Ureter (tissue), 1 donor: Measurements from ENCODE around the gene PRSS56. TPM values are rescaled to one million over a fixed set of nuclear protein-coding genes. Genes with fewer than 3 reads are reported as not detected.

ENCODE experiments used
- DNase-seq: peaks from one replicate; pipeline ENCODE4 v3.0.0-alpha.2; 2020; ENCODE audit warnings: low spot score
- total RNA-seq: library from RNA; stranded (reverse); gene quantifications from one replicate; pipeline ENCODE4 v1.2.4, GENCODE V29; 2023
- donor health status: DM: yes; HTN: yes; CAD: no.

The PRSS56 gene
- total RNA-seq, 1 donor from 2014 or later: not detected

DNA sequence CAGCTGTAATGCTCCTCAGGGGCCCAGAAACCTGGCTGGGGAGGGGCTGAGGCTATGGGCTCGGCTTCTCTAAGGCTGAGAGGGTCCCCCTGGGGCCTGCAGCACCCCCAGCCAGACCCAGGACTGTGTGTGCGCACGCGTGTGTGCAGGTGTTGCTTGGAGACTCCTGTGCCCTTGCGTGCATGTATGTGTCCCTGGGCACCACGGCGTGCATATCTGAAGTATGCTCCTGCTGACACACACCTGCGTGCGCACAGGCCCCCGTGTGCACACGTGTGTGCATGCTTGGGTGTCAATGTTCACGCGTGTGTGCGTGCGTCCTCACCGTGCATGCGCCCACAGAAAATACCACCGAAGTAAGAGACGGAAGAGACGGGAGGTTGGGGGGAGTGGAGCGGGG is 17.7 kb upstream of the PRSS56 start:
- DNase-seq: no peak

DNA sequence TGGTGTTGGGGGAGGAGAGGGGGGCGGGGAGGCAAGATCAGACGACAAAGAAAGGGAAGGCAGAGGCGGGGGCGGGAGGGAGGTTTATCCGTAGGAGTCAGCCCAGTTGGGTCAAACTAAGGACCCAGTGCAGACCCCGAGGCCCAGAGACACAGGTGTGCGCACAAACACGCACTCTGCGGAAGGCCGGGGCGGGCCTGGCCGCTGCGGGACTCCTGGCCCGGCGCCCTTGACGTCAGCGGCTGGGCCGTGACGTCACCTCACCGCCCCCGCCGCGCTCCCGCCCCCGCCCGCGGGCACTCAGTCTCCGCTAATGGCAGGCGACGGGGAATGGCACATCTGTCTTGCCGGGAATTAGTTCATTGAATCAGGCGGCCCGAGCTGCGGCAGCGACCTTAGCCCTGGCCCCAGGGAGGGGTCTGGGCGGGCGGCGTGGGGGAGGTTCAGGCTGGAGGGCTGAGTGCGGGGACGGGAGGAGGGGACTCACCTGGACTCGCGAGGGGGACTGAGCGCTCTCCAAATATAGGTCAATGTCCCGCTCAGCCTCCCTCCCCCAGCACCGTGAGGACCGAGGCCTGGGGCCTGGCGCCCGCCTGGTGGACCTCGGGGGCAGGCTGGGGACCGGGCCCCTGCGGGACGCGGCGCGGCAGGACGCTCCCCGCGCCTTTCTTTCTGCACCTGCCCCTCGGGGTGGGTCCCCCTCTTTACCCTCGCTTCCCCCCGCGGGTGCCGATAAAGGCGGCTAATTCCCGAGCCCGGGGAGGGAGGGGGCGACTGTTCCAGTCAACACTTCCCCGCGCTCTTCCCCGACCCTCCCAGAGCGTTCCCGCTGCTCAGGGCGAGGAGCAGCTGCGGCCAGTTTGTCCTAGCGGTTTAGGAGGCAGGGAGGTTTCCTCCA is 17.0 kb upstream of the PRSS56 start:
- no peak for DNase-seq

GRCh38 chr2:232503809-232504323 is 16.3 kb upstream of the PRSS56 start:
- DNase-seq: no peak

DNA sequence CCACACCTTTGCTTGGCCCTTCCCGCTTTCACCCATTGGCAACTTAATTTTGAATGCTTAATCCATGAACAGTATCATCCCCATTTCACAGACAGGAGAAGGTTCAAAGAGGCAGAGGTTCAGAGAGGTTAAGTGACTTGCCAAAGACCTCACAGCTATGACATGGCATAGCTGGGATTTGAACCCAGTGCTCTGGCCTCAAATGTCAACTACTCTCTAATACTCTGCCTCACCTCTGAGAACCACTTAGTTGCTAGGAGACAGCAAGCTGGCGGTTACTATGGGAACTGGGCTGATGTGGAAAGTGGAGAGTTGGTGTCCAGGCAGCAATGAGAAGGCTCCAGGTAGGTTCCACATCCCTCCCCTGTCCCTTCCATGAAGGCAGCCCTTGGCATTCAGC is 15.8 kb upstream of the PRSS56 start:
- no peak for DNase-seq

DNA sequence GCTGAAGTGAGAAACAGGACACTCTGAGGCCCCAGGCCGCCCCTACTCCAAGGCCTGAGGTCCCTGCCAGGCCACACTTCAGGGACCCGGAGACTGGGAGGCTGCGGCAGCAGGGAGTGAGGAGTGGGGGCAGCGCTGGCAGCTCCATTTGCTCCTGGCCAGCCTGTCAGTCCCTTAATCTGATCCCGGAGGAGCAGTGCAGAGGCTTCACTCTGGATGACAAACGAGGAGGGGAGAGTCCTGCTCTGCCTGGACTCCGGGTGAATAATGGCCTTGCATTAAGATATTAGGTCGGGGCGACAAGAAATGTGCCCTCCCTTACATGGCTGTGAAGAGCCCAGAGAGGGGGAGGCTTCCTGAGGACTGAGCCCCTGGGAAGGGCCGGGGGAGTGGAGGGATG is 14.3 kb upstream of the PRSS56 start:
- no peak for DNase-seq

GRCh38 chr2:232506709-232507108 is 13.5 kb upstream of the PRSS56 start:
- DNase-seq: no peak

DNA sequence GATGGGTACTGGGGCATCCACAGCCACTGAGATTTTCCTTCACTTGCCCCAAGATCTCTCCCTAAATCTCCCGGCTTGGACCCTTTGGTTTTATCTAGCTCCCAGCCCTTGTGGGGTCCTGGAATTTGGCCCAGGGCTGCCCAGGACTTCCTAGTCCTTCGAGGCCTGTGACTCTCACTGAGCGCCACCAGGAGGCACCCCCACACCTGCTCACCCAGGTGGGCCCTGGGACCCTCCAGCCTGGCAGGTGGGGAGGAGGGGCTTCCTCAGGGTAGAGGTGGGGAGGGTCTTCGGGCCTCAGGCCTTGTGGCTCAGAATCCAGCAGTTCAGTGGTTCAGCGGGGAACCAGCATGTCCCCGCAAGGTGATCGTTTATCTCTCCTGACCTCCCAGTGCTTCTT is 11.9 kb upstream of the PRSS56 start:
- no peak for DNase-seq

DNA sequence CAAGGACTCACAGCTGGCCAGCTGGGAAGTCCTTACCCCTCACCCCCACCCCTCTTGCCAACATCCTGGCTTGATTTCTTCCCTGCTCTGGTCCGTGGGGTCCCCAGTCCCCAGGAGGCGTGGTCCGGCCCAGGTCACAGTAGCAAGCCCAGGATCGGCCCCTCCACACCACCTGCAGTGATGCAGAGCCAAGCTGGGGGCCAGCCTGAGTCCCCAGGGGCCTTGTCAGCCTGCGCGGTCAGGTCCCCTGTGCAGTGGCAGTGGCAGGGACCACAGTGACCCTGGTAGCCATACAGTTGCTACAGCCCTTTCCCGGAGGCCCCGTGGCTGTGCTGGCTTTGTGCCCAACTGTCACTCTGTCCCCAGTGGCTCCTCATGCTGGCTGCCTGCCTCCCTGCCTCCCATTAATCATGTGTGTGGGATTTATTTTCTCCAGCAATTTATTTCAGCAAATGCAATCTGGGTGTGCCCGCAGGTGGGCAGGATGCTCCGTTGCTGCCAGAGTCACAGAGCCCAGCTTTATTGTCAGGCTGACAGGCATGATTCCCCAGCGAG is 8.8 kb upstream of the PRSS56 start:
- no peak for DNase-seq

DNA sequence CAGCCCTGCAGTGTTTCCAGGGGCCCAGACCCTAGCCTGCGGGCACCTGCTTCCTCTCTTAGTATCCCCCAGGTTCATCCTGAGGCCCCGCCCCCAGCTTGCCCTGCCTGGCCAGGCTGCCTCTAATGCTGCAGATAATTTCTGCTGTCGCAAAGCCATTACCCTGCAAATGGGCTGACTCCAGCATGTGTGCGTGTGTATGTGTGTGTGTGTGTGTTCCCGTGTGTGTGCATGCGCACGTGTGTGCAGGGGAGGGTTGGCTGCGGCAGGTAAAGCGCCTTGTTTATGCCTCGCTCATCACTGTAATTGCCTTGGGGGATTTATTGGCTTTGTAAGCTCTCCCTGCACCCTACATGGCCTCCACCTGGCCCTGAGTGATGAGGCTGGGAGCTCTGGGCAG is 7.6 kb upstream of the PRSS56 start:
- no peak for DNase-seq

DNA sequence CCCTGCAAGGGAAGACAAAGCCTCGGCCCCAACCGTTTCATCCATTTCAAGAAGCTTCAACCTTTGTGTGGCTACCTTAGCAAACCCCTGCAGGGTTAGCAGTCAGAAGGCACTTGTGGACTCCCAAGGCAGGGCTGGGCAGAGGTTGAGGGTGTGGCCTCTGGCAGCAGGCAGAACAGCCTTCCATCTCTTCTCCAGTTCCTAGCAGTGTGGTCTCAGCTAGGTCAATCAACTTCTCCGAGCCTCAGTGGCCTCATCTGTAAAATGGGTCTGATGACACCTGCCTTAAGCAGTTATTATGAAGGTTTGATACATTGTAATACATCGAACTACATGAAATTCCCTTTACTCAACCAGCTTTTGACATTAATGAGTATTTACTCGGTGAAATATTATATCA is 6.8 kb upstream of the PRSS56 start:
- no peak for DNase-seq

- DNase-seq: no peak
These were observed 4.5 kb upstream of the PRSS56 start for GRCh38 chr2:232515639-232516038.

DNA sequence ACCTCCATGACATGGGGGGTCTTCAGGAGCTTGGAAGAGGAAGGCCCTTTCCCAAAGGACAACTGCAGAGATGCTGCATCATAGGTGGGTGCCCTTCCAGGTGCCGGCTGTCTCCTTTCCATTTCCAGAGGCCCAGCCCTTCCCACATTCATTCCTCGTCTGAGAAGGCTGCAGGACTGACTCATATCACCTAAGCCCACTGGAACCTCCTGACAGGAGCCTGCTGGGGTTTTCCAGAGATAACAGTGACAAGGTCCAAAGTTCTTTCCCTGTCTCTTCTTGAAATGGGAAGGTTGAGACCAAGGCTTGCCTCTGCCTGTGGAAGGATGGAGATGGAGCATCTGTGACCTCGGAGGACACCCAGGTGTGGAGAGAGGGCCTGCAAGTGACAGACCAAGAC is 3.6 kb upstream of the PRSS56 start:
- no peak for DNase-seq

- DNase-seq: no peak
These were observed 1.3 kb upstream of the PRSS56 start for GRCh38 chr2:232518844-232519243.

DNA sequence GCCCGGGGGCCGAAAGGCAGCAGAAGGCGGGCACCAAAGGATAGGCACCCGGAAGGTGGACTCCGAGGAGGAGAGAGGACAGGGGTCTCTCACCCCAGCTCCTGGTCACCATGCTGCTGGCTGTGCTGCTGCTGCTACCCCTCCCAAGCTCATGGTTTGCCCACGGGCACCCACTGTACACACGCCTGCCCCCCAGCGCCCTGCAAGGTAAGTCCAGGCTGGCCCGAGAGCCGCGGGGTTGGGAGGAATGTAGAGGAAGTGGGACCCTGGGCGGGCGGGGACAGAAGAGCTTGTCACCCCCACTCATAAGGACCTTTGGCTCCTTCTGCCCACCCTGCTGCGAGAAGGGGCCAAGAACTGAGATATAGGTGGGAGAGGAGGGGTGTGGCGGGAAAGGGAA is 301 bp downstream of the PRSS56 start:
- DNase-seq: no peak

GRCh38 chr2:232521098-232521497 is 910 bp downstream of the PRSS56 start:
- no peak for DNase-seq

DNA sequence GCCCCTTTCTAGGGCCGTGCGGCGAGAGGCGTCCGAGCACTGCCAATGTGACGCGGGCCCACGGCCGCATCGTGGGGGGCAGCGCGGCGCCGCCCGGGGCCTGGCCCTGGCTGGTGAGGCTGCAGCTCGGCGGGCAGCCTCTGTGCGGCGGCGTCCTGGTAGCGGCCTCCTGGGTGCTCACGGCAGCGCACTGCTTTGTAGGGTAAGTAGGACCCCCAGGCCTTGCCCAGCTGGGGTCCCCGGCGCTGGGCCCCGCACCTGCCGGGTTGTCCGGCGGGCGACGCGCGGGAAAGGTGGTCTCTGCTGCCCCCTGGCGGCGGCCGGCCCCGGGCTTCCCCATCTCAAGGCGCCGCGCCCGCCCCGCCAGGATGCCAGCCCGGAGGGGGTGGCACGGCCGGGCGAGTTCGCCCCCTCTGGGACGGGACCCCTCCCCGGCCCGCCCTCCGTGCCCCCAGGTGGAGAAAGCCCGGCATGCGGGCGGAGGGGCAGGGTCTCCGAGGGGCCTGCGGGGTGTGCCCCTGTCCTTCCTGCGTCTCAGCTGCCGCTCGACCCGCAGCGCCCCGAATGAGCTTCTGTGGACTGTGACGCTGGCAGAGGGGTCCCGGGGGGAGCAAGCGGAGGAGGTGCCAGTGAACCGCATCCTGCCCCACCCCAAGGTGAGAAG is 1.9 kb downstream of the PRSS56 start:
- no peak for DNase-seq

DNA sequence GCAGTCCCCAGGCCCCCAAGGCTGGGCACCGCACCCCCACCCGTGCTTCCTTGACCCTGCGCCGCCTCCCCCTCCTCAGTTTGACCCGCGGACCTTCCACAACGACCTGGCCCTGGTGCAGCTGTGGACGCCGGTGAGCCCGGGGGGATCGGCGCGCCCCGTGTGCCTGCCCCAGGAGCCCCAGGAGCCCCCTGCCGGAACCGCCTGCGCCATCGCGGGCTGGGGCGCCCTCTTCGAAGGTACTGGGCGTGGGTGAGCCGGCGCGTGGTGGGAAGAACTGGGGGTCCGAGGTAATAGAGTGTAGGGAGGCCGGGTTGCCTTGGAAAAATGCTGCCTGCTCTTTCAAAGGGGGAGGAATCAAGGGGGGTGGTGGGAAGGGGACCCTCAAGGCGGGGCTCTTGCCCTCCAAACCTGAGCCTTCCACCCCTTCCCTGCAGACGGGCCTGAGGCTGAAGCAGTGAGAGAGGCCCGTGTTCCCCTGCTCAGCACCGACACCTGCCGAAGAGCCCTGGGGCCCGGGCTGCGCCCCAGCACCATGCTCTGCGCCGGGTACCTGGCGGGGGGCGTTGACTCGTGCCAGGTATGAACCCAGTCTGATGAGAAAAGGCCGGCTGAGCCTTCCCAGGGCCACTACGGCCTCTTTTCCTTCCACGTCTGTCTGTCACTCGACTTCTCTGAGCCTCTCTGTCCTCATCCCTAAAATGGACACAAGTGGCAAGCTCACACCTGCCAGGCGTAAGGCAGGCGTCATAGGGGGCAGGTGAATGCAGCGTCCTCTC is 2.6 kb downstream of the PRSS56 start:
- no peak for DNase-seq

GRCh38 chr2:232523402-232523681 is 3.2 kb downstream of the PRSS56 start:
- DNase-seq: no peak

GRCh38 chr2:232523682-232524597 is 3.8 kb downstream of the PRSS56 start:
- no peak for DNase-seq

DNA sequence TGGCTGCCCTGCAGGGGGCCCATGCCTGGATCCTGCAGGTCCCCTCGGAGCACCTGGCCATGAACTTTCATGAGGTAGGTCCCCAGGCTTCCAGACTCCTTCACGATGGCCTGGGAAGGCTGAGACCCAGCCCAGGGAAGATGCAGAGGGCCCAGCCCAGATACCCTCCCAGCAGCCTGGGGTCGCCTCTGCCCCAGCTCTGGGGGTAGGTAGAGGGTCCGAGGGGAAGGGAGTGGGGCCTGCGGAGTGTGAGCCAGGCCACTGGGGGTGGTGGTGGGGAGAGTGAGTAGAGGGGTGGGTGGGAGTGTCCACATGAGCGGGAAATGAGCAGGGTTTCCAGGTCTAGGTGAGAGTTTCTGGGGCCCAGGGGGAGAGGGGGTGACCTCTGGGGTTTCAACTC is 4.6 kb downstream of the PRSS56 start:
- no peak for DNase-seq

DNA sequence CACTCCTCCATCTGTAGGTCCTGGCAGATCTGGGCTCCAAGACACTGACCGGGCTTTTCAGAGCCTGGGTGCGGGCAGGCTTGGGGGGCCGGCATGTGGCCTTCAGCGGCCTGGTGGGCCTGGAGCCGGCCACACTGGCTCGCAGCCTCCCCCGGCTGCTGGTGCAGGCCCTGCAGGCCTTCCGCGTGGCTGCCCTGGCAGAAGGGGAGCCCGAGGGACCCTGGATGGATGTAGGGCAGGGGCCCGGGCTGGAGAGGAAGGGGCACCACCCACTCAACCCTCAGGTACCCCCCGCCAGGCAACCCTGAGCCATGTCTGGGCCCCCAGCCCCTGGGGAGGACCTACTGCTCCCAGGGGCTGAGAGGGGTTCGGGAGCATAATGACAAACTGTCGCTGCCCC is 5.0 kb downstream of the PRSS56 start:
- no peak for DNase-seq
